VCaP (cell line): ENCODE measurements around the gene FAM110D.

Source experiments
- H3K27ac ChIP-seq: fragments of 450-650 bp; 2 replicates; pipeline ENCODE4 v1.5.1; 2017
- TF ChIP-seq, protein P1 (sequence below): fragments of 450-650 bp; conservative IDR thresholded peaks from 2 replicates; pipeline ENCODE4 v1.5.1; 2017; ENCODE audit warnings: mild to moderate bottlenecking, moderate library complexity

The FAM110D gene

DNA sequence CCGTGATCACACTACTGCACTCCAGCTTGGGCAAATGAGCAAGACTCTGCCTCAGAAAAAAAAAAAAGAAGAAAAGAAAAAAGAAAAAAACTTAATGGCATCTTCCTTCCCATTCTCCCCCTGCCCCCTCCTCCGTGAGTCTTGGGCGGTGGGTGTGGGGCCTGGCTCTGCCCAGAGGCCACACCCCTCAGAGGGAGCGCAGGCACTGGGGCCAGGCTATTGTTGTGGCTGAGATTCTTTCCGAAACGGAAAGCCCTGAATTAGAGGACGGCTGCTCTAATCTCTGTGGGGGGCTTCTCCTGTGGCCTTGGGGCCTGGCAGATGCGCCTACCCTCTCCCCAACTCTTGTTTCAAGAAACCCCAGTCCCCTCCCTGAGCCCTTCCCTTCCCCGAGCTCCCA lies 4.1 kb upstream of the FAM110D start:
- no peak overlapping the region for H3K27ac ChIP-seq
- TF ChIP-seq, protein P1, sequence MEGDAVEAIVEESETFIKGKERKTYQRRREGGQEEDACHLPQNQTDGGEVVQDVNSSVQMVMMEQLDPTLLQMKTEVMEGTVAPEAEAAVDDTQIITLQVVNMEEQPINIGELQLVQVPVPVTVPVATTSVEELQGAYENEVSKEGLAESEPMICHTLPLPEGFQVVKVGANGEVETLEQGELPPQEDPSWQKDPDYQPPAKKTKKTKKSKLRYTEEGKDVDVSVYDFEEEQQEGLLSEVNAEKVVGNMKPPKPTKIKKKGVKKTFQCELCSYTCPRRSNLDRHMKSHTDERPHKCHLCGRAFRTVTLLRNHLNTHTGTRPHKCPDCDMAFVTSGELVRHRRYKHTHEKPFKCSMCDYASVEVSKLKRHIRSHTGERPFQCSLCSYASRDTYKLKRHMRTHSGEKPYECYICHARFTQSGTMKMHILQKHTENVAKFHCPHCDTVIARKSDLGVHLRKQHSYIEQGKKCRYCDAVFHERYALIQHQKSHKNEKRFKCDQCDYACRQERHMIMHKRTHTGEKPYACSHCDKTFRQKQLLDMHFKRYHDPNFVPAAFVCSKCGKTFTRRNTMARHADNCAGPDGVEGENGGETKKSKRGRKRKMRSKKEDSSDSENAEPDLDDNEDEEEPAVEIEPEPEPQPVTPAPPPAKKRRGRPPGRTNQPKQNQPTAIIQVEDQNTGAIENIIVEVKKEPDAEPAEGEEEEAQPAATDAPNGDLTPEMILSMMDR: no peak

DNA sequence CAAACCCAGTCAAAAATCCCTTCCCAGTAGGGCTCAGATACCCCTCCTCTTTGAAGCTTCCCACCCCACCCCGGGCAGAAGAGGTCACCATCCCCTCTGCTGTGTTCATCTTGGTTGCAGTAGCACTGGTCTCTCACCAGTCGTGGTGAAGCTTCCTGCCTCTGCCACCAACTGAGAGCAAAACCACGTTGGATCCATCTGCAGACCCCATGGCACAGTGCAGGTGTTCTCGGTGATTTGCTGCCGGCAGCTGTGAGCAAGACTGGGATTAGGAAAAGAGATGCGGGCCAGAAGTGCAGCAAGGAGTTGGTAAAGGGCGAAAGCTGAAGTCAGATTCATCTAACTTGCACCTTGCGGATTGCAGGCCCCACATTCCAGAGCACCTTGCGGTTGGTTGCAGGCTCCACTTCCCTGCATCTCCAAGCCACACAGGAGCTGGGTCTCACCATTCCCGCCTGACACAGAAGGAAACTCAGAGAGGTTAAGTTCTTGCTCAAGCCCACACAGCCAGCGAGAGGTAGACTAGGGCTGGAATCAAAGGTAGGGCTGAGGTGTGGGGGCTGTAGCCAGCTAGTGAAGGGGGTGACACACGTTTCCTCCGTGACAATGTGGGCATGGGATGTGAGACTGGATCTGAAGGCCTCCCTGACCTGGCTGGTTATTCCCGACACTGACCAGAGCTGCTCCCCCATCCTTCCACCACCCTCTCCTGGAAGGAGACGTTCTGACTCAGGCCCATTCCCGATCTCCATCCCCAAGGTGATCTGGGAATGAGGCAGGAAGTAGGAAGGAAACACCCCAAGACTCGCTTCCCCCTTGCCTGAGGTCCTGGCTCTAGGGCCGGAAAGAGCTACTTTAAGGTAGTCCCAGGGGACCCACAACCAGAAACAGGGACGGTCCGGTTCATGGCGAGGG lies 3.3 kb upstream of the FAM110D start:
- TF ChIP-seq, protein P1: no peak
- H3K27ac ChIP-seq: no peak overlapping the region

DNA sequence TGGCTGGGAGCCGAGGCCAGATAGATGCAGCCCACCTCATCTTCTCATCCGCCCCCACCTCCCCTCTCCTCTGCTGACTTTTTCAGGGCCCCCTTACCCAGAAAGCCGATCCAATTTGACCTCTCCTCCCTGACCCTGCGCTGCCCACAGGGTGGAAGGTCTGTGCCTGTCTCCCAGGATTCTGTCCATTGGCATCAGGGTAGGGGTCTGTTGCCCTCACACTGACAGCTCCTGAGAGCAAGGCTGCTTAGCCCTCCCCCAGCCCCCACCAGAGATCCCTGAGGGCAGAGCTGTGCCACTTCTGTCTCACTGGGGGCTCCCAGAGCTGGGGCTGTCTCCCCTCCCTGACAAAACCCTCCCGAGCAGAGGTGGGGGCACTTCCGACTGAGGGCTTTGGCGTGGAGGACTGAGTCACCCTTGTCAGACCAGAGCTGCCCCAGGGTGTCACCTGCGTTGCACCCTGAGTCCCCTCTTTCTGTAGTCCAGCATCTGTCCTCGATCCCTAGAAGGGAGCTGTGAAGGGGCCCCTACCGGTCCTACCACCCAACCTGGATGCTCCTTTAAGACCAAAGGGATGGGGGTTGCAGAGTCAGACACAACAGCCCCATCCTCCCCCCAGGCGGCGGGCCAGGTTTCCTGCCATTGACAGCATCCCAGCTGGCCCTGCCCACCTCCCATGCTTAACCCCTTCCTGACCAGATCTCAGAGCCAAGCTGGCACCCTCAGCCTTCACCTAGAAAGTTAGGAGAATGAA lies 2.4 kb upstream of the FAM110D start:
- TF ChIP-seq, protein P1: no peak
- no peak overlapping the region for H3K27ac ChIP-seq

DNA sequence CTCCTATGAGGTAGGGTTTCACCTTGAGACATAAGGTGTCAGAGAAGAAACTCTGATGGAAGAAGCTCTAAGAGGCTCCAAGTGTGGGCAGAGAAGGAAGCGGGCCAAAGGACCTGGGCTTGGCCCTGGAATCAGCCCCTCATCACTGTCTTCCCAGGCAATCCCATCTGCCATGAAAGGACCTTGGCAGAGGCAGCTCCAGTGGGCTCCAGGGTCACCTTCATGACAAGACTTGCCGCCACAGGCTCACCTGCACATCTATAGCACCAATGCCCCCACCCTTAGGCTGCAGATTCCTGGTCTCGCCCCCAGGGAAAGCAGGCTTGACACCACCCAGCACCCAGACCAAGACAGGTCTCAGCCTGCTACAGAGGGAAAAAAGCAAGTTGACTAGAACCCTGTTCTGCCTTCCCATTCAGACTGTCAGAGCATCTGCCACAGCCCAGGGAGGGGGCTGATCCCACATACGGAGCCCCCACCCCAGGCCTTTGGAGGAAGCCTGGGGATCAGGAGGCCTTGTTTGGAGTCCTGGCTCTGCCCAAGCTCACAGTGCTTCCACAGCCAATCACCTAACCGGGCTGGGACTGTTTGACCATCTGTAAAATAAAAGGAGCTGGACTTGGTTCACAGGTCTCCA lies 490 bp upstream of the FAM110D start:
- TF ChIP-seq, protein P1: no peak
- H3K27ac ChIP-seq: no peak overlapping the region

GRCh38 chr1:26159743-26160039 lies 812 bp downstream of the FAM110D start:
- no peak overlapping the region for H3K27ac ChIP-seq
- TF ChIP-seq, protein P1: no peak

DNA sequence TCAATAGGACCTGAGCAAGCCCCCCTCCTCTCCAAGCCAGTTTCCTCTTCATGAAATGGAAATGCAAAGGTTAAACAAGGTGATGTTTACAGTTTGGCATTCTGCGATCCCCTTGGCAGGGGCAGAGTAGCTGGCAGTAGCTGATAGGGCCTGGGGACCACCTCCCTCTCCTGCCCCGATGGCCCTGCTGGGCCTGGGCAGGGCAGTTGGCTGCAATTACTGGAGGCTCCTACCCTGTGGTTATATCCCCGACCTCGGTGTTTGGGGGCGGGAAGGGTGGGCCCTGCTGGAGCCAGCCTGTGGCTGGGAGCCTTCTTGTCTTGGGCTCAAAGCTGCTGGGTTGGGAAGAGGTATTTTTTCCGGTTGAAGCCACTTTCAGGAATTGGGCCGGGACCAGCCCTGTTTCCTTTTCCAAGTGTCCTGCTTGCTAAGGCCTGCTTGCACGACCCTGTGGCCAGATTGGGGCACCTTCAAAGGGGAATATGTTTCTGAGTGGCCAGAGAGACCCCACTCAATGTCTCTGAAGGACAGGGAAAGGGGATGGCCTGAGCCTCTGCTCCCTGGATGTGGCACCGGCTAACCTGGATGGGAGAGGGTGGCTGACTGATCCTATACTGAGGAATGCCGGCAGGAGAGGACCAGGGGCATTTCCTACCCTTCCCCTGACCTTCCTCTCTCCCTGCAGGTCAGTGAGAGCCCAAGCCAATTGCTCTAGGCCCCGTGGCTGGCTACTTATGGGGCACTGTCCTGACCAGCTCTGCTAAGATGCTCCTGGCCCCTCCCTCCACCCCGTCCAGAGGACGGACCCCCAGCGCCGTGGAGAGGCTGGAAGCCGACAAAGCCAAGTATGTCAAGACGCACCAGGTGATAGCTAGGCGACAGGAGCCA lies 1.9 kb downstream of the FAM110D start:
- peak overlapping the region; percentile 71 for H3K27ac ChIP-seq
- TF ChIP-seq, protein P1: no peak
